NCI-H1930 (cell line): ENCODE data around the gene KDM7A.
"Not testable (repeated sequence)": the region's sequence is repeated elsewhere in the genome, so short reads cannot be mapped to it uniquely, and the experiment has no call there.

Source experiments
- DNase-seq, 2 experiments: peaks; one replicate each; lab custom pipeline; 2025; lab: John Stamatoyannopoulos, UW

Gene KDM7A

DNA sequence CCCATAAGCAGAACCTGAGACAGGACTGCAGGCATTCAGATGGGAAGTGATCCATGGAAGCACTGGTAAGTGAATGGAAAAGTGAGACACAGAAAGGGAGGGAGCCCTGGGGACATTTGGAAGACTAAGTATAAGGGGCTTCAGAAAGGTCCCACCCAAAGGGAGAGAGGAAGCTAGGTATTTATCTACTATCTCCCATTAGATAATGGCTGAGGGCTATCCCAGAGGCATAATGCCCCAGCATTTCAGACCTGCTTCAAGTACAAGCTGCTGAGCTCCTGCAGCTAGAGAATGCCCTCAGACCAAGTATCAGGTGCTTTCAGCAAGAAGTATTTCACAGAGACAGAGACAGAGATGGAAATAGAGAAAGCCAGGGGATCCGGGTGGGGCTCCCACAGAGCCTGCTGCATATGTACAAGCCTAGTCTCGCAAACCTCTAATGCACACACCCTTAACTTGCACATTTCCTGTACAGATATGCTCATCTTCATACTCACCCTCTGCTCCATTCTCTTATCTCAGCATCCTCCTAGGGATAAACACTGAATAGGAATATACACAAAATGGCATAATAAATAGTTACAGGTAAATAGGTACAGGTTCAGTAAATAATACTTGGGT lies 20.2 kb downstream of the KDM7A start:
- no peak for DNase-seq

DNA sequence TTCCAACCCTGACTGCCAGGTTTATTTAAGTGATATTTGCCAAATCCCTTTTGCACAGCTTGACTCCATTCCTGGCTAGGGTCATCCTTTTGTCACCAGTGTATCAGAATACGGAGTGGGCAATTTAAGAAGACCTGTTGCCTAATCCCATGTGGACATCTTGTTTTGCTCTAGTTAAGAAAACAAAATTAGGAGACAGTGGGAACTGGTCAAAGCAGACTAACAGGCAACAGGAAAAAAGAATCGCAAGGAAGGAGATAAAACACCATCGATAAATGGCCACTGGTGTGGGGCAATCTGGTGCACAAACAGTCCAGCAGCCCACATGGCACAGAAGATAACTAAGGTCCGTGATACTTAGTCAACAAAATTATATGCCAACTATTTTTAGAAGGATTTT lies 21.4 kb downstream of the KDM7A start:
- DNase-seq, result no peak

DNA sequence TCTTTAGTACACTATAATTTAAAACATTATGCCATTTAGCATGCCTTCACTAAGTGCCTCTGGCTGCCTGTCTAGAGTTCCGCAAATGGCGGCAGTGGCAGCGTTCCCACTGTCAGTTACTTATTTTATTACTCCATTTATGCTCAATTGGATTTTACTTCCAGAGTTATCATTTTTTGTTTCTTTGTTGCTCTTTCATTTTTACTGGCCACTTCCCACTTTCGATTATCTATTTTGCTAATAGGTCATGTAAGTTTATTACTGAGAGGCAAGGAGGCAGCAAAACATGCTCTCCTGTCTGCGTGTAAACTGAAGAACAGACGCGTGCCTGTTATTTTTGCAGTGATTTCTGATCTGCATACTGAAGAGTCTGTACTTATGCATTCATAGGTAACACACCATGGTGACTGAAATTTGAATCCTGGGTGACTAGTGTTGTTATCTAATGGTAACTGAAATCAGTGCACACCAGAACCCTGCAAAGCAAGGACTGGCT lies 23.1 kb downstream of the KDM7A start:
- no peak for DNase-seq

DNA sequence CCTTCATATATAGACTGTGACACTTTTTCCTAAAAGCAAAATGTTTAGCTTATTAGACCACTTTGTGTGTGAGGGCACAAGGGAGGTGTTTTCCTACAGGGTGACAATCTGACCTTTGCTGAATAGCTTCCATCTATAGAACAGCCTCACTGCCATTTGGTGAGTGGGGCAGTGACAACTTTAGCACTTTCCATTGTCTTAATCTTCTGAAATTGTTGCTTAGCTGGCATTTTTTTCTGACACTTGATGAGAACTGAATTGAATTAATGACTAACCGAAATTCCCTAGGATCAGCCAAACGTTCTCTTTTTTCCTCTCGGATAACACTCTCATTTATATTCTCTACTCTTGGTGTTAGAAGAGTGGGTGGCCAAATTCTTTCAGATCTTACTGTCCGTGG lies 30.2 kb downstream of the KDM7A start:
- no peak for DNase-seq

DNA sequence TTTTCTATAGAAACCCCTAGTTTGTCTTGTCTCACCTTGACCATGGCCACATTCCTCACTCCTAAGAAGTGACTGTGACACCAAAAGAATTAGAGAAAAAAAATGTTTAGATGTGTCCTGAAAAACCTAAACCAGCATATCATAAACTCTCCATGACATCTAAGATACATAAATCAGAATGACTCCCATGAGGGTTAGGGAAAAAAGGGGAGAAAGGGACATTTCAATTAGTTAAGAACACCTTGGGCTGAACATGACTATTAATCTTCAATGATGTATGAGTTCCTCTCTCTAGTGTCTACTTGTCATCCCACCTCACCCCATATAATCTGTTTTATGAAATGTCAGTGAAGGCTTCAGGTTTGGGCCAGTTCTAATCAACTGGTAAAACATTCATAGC lies 31.1 kb downstream of the KDM7A start:
- DNase-seq, result no peak

DNA sequence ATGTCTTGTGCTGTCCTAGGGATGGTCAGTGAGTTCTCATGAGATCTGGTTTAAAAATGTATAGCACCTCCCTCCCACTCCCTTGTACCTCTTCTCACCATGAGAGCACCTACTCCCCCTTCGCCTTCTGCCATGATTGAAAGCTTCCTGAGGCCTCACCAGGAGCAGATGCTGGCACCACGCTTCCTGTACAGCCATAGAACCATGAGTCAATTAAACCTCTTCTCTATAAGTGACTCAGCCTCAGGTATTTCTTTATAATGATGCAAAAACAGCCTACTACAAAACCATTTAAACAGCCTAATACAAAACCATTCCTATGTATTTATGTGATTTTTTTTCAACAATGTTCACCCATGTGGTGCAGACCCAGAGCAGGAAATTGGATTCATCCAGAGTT lies 32.0 kb downstream of the KDM7A start:
- no peak for DNase-seq

DNA sequence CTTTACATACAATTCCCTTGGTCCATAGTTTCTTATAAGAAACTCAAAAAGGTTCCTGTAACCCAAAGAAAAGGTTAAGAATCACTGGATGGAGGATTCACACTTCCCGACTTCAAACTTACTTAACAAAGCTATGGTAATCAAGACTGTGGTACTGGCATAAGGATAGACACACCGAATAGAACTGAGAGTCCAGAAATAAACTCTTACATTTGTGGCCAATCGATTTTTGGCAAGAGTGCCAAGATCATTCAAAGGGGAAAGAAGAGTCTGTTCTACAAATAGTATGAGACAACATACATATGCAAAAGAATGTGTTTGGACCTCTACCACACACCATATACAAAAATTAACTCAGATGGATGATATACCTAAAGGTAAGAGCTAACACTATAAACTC lies 32.8 kb downstream of the KDM7A start:
- DNase-seq, result no peak

DNA sequence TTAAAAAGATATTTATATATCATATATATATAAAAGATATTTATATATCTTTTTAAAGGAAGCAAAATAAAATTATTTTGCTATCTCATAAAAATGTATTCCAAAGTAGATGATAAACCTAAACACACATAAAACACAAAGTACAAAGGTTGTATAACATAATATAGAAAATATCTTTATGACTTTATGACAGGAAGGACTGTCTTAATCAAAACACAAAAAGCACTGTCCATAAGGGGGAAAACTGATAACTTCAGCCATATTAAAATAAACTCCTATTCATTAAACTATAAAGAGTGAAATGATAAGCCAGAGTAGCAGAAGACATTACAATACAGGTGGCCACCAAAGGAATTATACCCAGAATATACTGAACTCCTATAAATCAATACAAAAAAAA lies 34.8 kb downstream of the KDM7A start:
- no peak for DNase-seq

DNA sequence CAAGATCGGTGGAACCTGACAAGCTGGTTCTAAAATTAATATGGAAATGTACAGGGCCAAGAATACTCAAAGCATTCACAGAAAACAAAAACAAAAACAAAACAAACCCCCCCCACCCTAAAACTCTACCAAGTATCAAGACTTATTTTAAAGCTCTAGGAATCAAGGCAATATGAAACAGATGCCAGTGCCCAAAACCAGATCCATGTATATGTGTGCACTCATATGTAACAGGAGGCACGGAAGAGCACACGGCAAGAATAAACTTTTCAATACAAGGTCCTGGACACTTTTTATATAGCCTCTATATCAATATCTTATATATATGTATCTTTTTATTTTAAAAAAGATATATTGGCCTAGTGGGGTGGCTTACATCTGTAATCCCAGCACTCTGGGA lies 35.5 kb downstream of the KDM7A start:
- DNase-seq, result no peak

DNA sequence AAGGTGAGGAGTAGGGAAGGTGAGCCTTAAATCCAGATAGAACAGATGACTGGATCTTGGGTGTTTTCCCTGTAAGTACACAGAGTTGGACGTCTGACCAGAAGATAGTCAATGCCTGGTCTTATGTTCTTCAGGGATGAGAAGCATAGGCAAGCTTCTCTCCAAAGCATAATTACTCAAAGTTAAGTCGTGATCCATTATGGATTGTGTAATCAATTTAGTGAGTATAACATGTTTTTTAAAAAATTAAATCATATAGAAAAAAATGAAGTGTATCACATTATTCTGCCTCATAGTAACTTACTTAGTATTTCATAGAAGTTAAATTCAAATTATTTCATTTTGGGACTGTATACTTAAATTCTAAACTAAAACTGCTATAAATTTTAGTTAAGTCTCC lies 39.7 kb downstream of the KDM7A start:
- DNase-seq, result no peak

DNA sequence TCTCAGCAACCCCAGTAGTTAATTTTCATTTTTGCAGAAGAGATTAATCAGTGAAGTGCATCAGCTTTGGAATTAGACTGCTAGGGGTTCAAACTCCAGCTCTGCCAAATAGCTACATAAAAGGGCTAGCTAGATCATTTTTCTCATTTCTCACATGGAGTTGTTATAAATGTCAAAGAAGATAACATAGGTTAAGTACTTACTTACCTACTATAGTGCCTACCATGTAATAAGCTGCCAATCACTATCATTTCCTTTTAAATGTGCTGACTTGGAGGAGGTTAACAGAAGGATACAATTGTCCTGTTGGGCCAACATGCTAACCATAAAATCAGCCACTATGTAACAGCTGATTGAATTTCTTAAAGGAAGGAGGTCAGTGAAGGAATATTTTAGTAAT lies 40.7 kb downstream of the KDM7A start:
- DNase-seq, result no peak

DNA sequence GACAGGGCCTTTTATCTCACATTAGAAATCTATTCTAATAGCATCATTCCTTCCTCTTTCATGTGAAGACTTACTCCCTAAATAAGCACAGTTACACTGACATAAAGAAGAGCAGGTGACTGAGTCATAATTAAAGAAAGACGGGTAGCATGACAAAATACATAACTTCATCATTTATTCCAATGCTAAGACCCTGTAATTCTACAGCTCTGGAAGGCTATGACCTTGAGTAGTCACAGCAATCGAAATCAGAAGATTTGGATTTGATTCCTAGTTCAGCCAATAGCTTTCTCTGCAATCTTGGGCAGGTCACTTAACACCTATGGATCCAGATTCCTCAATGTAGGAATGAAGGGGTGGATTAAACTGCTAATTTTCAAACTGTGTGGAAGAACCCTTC lies 42.7 kb downstream of the KDM7A start:
- no peak for DNase-seq

DNA sequence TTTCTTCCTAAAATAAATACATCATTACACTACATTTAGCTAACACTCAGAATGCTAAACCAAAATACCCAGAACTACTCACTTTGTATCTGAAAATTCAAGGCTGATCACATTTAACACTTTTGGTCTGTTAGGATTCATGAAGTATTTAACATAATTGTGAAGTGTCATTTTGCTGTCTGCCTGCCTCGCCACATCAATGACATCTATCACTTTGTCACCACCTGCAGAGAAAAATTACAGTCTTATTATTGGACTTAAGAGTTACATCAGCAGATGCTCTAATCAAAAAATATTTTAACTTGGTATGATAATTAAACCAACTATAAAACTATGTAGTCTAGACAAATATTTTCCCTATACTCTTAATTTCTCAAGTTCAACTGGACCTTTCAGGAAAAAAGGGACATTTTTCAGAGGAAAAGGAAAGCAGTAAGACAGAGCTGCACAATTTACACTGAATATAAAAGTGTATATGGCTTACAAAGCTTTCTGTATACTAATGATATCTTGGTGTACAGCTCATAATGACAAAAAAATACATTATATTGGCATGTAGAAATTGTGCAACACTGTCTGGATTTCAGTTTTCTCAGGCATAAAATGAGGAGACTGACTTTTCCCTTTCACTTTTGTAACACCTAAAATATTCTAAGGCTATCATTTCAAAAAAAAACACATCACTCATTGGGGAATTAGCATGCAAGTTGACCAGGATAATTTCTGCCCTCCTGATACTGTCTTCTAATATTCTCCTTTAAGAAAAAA lies 49.2 kb downstream of the KDM7A start:
- DNase-seq, result no peak

DNA sequence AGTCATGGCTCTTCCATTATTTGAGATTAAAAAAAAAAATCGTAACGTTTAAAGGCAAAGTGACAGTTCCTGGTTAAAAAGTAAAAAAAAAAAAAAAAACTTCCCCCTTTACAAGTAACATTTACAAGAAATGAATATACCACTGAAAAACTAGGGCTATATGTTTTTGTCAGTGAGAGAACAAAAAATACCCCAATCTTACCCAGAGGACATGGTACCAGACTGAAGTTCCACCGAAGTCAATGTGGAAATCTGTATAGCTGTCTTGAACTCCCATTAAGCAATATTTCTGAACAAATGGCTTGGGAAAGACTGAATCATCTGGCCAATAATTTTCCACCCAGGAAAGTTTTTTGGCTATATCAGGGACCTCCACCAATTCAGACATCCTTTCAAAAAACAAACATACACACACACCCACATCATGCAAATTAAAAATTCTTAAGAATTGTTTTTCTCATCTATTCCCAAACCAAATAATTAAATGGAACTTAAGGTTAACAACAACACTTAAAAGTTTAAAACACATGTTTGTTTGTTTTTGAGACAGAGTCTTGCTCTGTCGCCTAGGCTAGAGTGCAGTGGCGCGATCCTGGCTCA lies 50.2 kb downstream of the KDM7A start:
- DNase-seq, result no peak

DNA sequence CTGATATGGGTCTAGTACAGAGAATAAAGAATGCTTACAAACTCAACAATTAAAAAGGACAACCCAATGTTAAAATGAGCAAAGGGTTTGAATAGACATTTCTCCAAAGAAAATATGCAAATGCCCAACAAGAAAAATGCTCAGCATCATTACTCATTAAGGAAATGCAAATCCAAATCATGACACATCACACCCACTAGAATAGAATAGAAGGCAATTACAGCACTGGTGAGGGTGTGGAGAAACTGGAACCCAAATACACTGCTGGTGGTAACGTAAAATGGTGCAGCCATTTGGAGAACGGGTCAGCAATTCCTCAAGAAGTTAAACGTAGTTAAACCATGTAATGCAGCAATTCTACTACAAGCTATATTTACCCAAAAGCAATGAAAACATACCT lies 53.8 kb downstream of the KDM7A start:
- DNase-seq, result no peak

DNA sequence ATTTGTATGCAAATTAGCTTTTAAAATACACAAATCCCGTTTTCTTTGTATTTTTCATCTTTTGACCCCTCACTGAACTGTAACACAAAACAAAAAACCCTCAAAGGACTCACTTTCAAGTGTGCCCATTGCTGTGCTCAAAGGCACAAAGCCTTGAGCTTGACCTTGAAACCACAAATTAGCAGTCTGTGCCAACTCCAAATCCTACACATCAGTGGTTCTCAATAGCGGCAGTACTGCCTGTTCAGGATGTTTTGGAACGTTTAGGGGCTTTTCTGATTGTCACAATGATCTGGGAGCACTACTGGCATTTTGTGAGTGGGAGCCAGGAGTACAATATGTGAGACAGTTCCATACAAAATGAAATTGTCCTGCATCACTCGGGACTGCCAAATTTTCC lies 55.5 kb downstream of the KDM7A start:
- no peak for DNase-seq

DNA sequence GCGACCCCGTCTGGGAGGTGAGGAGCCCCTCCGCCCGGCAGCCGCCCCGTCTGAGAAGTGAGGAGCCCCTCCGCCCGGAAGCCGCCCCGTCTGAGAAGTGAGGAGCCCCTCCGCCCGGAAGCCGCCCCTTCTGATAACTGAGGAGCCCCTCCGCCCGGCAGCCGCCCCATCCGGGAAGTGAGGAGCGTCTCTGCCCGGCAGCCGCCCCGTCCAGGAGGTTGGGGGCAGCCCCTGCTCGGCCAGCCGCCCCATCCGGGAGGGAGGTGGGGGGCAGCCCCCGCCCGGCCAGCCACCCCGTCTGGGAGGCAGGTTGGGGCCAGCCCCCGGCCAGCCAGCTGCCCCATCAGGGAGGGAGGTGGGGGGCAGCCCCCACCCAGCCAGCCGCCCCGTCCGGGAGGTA lies 62.0 kb downstream of the KDM7A start:
- DNase-seq, result not testable (repeated sequence)

DNA sequence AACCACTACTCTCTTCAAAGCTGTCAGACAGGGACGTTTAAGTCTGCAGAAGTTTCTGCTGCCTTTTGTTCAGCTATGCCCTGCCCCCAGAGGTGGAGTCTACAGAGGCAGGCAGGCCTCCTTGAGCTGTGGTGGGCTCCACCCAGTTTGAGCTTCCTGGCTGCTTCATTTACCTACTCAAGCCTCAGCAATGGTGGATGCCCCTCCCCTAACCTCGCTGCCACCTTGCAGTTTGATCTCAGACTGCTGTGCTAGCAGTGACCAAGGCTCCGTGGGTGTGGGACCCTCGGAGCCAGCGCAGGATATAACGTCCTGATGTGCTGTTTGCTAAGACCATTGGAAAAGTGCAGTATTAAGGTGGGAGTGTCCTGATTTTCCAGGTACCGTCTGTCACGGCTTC lies 68.0 kb downstream of the KDM7A start:
- DNase-seq, result not testable (repeated sequence)

DNA sequence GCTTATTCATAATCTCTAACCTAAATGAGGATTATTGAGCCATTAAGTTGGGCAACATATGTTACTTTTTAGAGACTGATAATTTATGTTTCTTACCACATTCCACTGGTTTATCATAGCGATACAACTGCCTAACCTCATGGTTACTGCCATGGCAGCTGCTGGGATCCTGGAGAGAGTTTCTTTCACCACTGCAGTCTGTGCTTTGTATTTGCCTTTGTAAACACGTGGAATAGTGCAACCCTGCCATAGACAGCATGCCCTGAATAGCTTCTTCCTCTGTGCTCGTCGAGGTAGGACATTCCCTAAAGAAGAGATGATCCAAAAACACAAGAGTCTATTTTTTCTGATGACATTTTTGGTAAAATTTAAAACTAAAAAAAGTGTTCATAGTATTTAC lies 80.3 kb downstream of the KDM7A start:
- no peak for DNase-seq

DNA sequence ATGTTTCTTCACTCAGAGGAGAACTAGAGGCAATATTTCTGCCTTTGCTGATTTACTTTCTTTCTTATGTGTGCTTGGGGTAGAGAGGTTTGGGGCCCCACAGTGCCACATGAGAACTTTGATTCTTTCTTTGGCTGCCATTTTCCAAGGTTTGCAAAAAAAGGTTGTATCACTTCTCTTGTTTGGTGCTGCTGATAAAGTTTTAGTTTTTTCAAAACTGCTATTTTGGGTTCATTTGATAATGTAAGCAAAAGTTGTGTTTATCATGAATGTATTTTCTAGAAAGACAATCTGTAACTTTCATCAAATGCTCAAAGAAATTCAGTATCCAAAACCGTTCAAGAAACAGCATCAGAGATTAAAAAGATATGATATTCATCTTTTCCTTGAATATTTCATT lies 83.4 kb downstream of the KDM7A start:
- DNase-seq, result no peak

DNA sequence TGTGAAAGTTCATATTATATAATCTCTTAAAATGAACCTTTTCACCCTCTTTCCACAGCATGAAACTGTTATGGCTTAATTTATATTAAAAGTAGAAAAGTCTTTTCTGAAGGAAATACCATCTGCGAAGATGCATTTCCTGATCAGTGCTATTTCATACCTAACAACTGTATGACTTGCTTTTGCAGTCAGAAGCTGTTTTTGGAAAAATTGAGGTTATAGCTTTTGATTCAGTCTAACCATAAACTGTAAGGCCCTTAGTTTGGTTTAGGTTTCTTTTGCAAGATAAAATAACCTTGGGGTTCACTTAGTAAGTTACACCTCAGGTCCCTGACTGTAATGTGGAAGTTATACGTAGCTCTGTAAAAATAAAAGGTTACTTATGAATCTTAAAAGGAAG lies 91.3 kb downstream of the KDM7A start:
- no peak for DNase-seq

DNA sequence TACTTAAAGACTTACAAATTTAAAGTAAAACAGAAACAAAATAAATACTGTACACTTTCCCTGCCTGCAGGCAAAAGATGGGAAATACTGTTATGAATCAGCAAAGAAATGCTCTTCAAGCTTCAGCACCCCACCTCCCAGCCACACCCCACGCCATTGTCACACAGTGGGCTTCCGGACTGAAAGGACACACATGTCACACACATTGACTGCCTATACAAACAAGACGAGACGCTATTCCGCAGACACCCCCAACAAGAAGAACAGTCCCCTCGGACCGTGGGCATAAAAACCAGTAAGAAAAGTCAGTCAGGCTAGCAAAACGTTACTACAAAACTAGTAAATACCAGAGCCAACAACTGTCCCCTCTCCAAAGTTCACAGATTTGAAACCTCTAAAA lies 91.8 kb downstream of the KDM7A start:
- no peak for DNase-seq

DNA sequence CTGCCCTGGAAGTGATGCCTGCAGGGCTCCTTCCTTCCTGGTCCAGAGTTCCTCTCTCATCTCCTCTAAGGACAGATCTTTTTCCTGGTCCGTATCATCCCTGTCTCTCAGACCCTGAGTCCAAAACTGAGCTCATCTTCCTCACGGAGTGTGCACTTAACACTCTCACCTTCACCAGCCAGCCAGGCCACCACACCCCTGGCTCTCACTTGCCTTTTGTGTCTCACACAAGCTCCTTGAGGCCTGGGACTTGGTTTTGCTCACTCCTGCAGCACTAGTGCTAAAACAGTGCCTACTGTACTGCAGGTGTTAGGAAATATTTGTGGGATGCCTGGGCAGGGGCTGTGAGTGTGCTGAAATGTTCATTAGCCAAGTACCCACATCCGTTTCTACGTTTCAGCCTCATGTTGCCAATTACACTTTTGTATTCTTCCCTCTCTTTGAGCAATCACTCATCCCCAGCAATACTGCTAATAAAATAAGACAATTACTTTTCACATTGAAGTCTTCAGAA lies 92.6 kb downstream of the KDM7A start:
- DNase-seq, result no peak
